ENCODE results near the gene CSPG5. TPM values are rescaled to one million over a fixed set of nuclear protein-coding genes. Genes with fewer than 3 reads are reported as not detected.

CSPG5 gene
- total RNA-seq, 2 donors from 2014 or later: 0.14 to 1.2 TPM

GRCh38 chr3:47533996-47534454 is 44.6 kb downstream of the CSPG5 start:
- Histone ChIP-seq H3K4me1 (replicated peaks) (no peaks in the 10 kb centered on the region), H3K9me3 (no peaks in the 10 kb centered on the region), H3K27me3 (replicated peaks; ENCODE audit: insufficient read depth) (no peaks in the 10 kb centered on the region), H3K27ac (no peak overlapping the region), H3K4me3 (no peak overlapping the region), H3K36me3 (no peaks in the 10 kb centered on the region)
- TF ChIP-seq POLR2AphosphoS5 (IDR thresholded peaks at IDR 0.05) (no peak), CTCF (IDR thresholded peaks at IDR 0.05) (no peak), POLR2A (IDR thresholded peaks at IDR 0.05) (no peak)
- intact Hi-C loops (cut with DNase I): no loop called here
- DNase-seq (ENCODE audit: low spot score): no peak
- WGBS: 45% methylated on average over 5 of the region's 5 CpGs

GRCh38 chr3:47533481-47533880 is 45.2 kb downstream of the CSPG5 start:
- DNase-seq (ENCODE audit: low spot score): no peak
- Histone ChIP-seq H3K36me3 (no peaks in the 10 kb centered on the region), H3K4me1 (replicated peaks) (no peaks in the 10 kb centered on the region), H3K27ac (no peak overlapping the region), H3K4me3 (no peak overlapping the region), H3K9me3 (no peaks in the 10 kb centered on the region), H3K27me3 (replicated peaks; ENCODE audit: insufficient read depth) (no peaks in the 10 kb centered on the region)
- TF ChIP-seq POLR2AphosphoS5 (IDR thresholded peaks at IDR 0.05) (no peak), POLR2A (IDR thresholded peaks at IDR 0.05) (no peak), CTCF (IDR thresholded peaks at IDR 0.05) (no peak)
- intact Hi-C loops (cut with DNase I): no loop called here
- 74% methylated on average over 2 of the region's 2 CpGs for WGBS

- Histone ChIP-seq H3K9me3 (no peaks in the 10 kb centered on the region), H3K27me3 (replicated peaks; ENCODE audit: insufficient read depth) (no peaks in the 10 kb centered on the region), H3K4me1 (replicated peaks) (no peaks in the 10 kb centered on the region), H3K36me3 (no peaks in the 10 kb centered on the region), H3K27ac (no peak overlapping the region), H3K4me3 (no peak overlapping the region)
- no peak for DNase-seq (ENCODE audit: low spot score)
- intact Hi-C loops (cut with DNase I): loop anchor here (10.0 kb wide), 1 partner anchor 137 kb away; no protein-coding TSS in a partner anchor
- 74% methylated on average over 6 of the region's 6 CpGs for WGBS
- TF ChIP-seq POLR2A (IDR thresholded peaks at IDR 0.05): no peak
- no peak for TF ChIP-seq CTCF (IDR thresholded peaks at IDR 0.05)
- TF ChIP-seq POLR2AphosphoS5 (IDR thresholded peaks at IDR 0.05): no peak
These were observed 50.5 kb downstream of the CSPG5 start for GRCh38 chr3:47527952-47528725.

- intact Hi-C loops (cut with DNase I): loop anchor here (10.0 kb wide), 1 partner anchor 139 kb away; no protein-coding TSS in a partner anchor
- H3K9me3 ChIP-seq: no peaks in the 10 kb centered on the region
- WGBS: 74% methylated on average over 4 of the region's 4 CpGs
- H3K27ac ChIP-seq: no peak overlapping the region
- H3K36me3 ChIP-seq: no peaks in the 10 kb centered on the region
- H3K4me1 ChIP-seq (replicated peaks): no peaks in the 10 kb centered on the region
- H3K27me3 ChIP-seq (replicated peaks; ENCODE audit: insufficient read depth): no peaks in the 10 kb centered on the region
- H3K4me3 ChIP-seq: no peak overlapping the region
- no peak for DNase-seq (ENCODE audit: low spot score)
- TF ChIP-seq POLR2AphosphoS5 (IDR thresholded peaks at IDR 0.05) (no peak), CTCF (IDR thresholded peaks at IDR 0.05) (no peak), POLR2A (IDR thresholded peaks at IDR 0.05) (no peak)
These were observed 53.0 kb downstream of the CSPG5 start for GRCh38 chr3:47525617-47526016.

Measured in prostate gland (tissue), 2 donors.